Fibroblast of the aortic adventitia (primary cell): ENCODE measurements around the gene TSR2. TPM values are rescaled to one million over a fixed set of nuclear protein-coding genes. Genes with fewer than 3 reads are reported as not detected.

Experiments
- DNase-seq: peaks from one replicate; pipeline ENCODE4 v3.0.0-alpha.2; 2010; ENCODE audit warnings: low read depth
- H3K4me3 ChIP-seq: 2 replicates; pipeline ENCODE4 v1.5.1; 2011; ENCODE audit warnings: low read depth, mild to moderate bottlenecking, control low read depth, low read length, moderate library complexity
- CTCF ChIP-seq: IDR thresholded peaks from 2 replicates; pipeline ENCODE4 v1.5.1; 2011; ENCODE audit warnings: mild to moderate bottlenecking, low read length, control low read depth, inconsistent platforms; ENCODE audit not compliant: insufficient read depth
- total RNA-seq: library from RNA; depleted of rRNA; stranded (reverse); fragments of >200 nt; gene quantifications from 2 replicates; pipeline ENCODE4 v1.2.3, GENCODE V29; 2012; ENCODE audit warnings: low replicate concordance

TSR2 gene
- total RNA-seq, 1 donor, result 12.2 TPM

- DNase-seq, result no peak
- TF ChIP-seq CTCF, result no peak
- no peak overlapping the region for H3K4me3 ChIP-seq
These were observed 23.2 kb upstream of the TSR2 start for GRCh38 chrX:54416965-54417364.

GRCh38 chrX:54419559-54420302, 20.5 kb upstream of the TSR2 start:
- no peak for TF ChIP-seq CTCF
- no peak overlapping the region for H3K4me3 ChIP-seq

GRCh38 chrX:54422168-54422567, 18.0 kb upstream of the TSR2 start:
- no peak for TF ChIP-seq CTCF
- H3K4me3 ChIP-seq, result no peak overlapping the region
- DNase-seq, result no peak

More at GRCh38 chrX:54419559-54420302, 20.5 kb upstream of the TSR2 start:
- DNase-seq, result no peak

- no peak for DNase-seq
- TF ChIP-seq CTCF, result no peak
These were observed 16.9 kb upstream of the TSR2 start for GRCh38 chrX:54423161-54423888.

GRCh38 chrX:54427837-54428424, 12.3 kb upstream of the TSR2 start:
- no peak for TF ChIP-seq CTCF
- DNase-seq, result no peak
- H3K4me3 ChIP-seq, result no peak overlapping the region

More at GRCh38 chrX:54423161-54423888, 16.9 kb upstream of the TSR2 start:
- no peak overlapping the region for H3K4me3 ChIP-seq

- no peak for TF ChIP-seq CTCF
- no peak overlapping the region for H3K4me3 ChIP-seq
- no peak for DNase-seq
These were observed 9.7 kb upstream of the TSR2 start for GRCh38 chrX:54430519-54430918.
